ENCODE results near the gene KRTAP10-6.
"Not testable (repeated sequence)": the region's sequence is repeated elsewhere in the genome, so short reads cannot be mapped to it uniquely, and the experiment has no call there.

KRTAP10-6 gene

DNA sequence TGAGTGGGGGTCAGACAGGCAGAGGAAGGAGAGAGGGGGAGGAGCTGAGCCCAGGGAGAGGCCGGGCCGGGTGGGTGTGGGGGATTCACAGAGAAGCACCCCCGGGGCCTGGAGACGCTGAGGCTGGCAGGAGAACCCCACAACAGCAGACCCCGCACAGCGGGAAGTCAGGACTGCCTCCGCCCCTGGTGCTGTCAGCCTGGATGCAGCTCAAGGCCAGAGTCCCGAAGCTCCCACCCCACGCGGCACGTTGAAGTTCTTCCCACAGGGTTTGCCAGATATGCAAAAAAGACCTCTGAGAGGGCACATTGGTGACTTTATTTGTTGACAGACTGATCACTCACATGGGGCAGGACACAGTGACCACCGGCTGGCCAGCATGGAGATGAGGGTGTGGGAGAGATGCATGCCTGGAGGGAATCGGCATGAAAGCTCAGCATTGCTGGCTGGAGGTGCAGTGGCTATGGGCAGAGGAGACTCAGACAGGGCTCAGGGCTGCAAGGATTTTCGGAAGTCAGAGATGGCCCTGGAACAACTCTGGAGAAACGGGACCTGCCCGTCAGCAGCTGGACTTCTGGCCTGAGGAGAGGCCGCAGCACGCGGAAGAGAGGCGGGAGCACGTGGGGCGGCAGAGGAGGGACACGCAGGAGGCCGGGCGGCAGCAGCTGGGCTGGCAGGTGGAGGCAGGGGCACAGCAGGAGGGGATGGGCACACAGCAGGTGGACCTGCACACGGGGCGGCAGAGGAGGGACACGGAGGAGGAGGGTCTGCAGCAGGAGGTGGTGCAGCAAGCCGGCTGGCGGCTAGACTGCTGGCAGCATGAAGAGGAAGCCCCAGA lies 34.6 kb downstream of the KRTAP10-6 start:
- no peak for DNase-seq (ENCODE audit: low read depth)

GRCh38 chr21:44556879-44557278 lies 35.4 kb downstream of the KRTAP10-6 start:
- DNase-seq (ENCODE audit: low read depth): no peak

DNA sequence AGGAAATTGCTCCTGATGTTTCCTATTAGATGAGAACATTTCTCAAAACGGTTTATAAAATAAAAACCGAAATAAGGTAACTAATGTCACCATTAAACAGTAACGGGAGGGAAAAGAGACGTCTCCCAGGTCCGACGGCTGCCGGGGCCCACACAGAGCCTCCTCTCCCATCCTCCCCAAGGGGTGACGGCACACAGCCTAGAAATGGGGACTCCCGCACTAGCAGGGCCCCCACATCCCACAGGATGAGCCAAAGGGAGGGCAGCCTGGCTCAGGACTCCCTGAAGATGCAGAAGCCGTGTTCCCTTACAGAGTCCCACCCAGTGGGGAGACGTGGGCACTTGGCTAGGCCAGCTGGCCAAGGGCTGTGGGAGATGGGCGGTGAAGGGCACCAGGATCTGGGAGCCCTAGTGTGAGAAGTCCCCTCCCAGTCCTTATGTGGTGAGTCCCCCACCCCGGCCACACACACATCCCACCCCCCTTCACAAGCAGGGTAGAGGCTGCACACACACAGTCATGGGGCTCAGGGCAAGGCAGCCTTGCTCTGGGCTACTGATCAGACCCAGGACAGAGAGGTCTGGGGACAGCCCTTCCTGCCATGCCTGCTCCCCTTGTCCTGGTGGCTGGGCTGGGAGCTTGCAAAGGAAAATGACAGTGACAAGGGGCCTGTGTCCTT lies 37.0 kb downstream of the KRTAP10-6 start:
- DNase-seq (ENCODE audit: low read depth): no peak

- DNase-seq (ENCODE audit: low read depth): no peak
Measured at GRCh38 chr21:44552681-44553080, 39.6 kb downstream of the KRTAP10-6 start.

DNA sequence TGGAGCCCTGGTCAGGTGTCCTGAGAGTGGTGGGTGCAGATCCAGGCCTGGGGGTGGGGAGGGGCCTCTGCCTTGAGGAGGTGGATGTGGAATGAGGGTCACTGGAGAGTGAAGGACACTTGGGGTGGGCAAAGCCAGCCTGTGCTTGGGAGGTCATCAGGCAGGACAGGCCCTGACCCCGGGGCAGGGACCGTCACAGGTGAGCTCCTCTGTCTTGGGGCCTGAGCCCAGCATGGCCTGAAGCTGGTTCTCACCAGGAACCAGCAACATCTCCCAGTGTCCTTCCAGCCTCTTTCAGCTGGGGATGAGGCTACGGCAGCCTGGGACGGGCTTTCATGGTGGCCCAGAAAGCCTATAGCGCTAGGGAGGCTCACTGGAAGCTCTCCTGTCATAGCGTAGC lies 40.2 kb downstream of the KRTAP10-6 start:
- no peak for DNase-seq (ENCODE audit: low read depth)

DNA sequence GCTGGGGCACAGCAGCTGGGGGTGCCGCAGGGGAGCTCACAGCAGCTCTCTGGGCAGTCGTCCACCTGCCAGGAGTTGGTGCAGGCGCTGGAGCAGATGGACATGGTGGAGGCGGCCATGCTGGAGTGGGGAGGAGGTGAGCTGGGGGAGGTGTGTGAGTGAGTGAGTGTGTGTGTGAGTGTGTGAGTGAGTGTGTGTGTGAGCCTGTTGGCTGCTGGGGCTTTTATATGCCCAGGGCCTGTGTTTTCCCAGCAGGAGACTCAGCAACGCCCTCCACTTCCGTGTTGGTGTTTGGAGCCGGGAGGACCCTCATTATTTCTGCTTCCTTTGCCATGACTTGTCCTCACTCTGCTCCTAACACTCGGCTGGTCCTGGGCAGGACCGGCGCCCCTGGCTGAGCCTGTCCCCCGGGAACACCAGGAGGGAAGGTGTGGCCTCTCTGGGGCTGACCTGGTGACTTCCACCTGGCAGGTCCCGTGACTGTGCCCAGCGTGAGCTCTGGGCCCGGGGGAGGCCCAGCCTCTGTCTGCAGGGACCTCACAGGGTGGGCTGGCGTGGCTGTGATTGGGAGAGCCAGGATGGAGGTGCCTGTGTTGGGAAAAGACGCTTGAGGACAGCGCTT lies 40.9 kb downstream of the KRTAP10-6 start, which contains the start of gene KRTAP10-2:
Gene KRTAP10-2, minus strand, starts transcription at position 166 of the 622 bp plus-strand sequence. Its CDS starts 47 bp downstream, at position 119.
- DNase-seq (ENCODE audit: low read depth): no peak

DNA sequence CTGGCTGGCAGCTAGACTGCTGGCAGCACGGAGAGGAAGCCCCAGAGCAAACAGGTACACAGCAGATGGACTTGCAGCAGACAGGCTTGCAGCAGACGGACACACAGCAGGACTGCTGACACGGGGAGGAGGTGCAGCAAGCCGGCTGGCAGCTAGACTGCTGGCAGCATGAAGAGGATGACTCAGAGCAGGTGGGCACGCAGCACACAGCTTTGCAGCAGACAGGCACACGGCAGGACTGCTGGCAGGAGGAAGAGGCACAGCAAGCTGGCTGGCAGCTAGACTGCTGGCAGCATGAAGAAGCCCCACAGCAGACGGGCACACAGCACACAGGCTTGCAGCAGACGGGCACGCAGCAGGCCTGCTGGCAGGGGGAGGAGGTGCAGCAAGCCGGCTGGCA lies 41.5 kb downstream of the KRTAP10-6 start:
- no peak for DNase-seq (ENCODE audit: low read depth)

DNA sequence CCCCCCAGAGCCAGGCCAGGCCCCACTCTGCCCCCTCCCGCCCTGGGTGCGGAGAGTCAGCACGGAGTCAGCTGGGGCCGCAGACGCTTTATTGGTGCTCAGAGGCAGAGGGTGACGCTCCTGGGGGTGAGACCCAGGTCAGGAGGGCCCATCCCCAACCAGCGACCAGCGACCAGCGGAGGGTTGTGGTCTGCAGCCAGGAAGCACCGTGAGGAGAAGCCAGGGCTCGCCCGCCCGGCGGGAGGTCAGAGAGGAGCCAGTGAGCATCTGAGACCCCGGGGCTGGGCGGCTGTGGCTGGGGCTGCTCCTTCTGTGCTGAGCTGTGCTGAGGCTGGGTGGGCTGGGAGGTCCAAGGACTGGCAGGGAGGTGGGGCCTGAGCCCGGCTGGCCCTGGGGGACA lies 42.0 kb downstream of the KRTAP10-6 start:
- not testable (repeated sequence) for DNase-seq (ENCODE audit: low read depth)

GRCh38 chr21:44549525-44550211 lies 42.6 kb downstream of the KRTAP10-6 start:
- no peak for DNase-seq (ENCODE audit: low read depth)

DNA sequence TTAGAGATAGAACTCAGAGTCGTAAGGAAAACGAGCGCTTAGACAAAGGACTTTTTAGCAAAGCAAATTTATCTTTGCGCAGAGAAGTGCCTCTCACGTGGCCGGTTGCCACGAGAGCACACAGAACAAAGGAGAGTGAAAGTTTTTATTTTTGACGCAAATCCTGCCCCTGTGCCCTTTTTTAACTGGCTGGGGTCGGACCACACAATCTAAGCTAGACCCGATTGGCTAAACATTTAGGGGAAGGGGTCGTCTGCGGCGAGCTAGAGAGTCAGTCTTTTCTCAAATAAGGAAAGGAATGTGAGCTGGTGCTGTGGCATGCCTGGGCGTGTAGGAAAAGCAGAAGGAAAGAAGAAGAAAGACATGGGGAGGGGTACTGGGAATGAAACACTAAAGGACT lies 43.4 kb downstream of the KRTAP10-6 start:
- DNase-seq (ENCODE audit: low read depth): no peak

- no peak for DNase-seq (ENCODE audit: low read depth)
Measured at GRCh38 chr21:44548381-44548780, 43.9 kb downstream of the KRTAP10-6 start.

- DNase-seq (ENCODE audit: low read depth): no peak
Measured at GRCh38 chr21:44547656-44548331, 44.5 kb downstream of the KRTAP10-6 start.

DNA sequence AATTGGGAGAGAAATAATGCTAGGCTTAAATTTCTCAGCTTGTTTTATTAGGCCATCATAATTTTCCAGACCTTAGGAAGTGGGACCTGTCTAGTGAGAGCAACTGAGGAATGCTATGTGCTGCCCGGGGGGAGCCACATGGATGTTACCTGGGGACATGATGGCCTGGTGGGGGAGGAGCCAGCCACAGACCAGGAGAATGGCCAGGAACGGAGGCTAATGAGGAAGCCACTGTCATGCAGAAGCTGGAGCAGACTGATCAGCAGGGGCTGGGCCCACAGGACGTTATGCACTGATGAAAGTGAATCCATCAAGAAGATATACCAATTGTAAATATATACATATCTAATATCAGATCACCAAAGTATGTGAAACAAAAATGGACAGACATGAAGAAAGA lies 47.7 kb downstream of the KRTAP10-6 start:
- no peak for DNase-seq (ENCODE audit: low read depth)

DNA sequence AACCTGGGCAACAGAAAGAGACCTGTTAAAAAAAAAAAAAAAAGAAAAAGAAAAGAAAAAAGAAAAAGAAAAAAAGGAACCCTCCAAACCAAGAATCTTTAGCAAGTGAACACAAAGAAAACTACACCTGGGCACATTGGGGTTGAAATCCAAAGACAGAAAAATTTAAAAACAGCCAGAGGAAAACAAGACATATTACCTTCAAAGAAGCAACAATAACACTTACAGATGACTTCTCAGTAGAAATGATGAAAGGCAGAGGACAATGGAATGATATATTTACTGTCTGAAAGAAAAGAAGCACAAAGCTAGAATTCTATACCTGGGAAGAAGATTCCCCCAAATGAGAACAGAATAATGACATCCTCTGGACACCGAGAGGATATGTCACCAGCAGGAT lies 49.6 kb downstream of the KRTAP10-6 start:
- no peak for DNase-seq (ENCODE audit: low read depth)

Measured in activated T-cell treated with anti-CD3 and anti-CD28 coated beads for 1 hour (primary cell).